PC-3 (cell line): ENCODE measurements around the gene FKBP11. TPM values are rescaled to one million over a fixed set of nuclear protein-coding genes. Genes with fewer than 3 reads are reported as not detected.
A peak's percentile ranks its signal among the peaks of the same experiment; 100 is the strongest.

Source experiments
- ATAC-seq: fragments of 200-7000 bp; cut with Tn5 transposase; 2 replicates; pipeline ENCODE4 v1.9.1; 2020; ENCODE audit warnings: mild to moderate bottlenecking, moderate library complexity
- BruUV-seq: library from RNA; stranded (reverse); fragments of 400-500 nt; replicated peaks from 2 replicates; lab custom pipeline; 2021; lab: Mats Ljungman, UMichigan
- CTCF ChIA-PET: fragments of 300-600 bp; sonication (Branson Sonifier 250); formaldehyde crosslinking; loops from one replicate; lab custom pipeline; 2022; ENCODE audit warnings: antibody characterized with exemption; lab: Charles Lee
- POLR2A ChIA-PET: fragments of 300-600 bp; sonication (Branson Sonifier 250); formaldehyde crosslinking; loops from one replicate; lab custom pipeline; 2022; ENCODE audit warnings: antibody characterized with exemption; ENCODE audit not compliant: unreplicated experiment; lab: Charles Lee
- DNase-seq: peaks from one replicate; pipeline ENCODE4 v3.0.0-alpha.2; 2015
- H2AFZ ChIP-seq: fragments of 300-600 bp; sonication (generic); 2 replicates; pipeline ENCODE4 v1.6.0; 2016; ENCODE audit warnings: antibody characterized with exemption, low read length
- H3F3A ChIP-seq: fragments of 300-600 bp; sonication (generic); one replicate; pipeline ENCODE4 v1.6.0; 2017; ENCODE audit warnings: antibody characterized with exemption, low read length, control low read depth, mild to moderate bottlenecking; ENCODE audit not compliant: unreplicated experiment
- H3K27ac ChIP-seq: fragments of 300-600 bp; sonication (generic); 2 replicates; pipeline ENCODE4 v1.5.1; 2016; ENCODE audit warnings: mild to moderate bottlenecking, low read length
- H3K27me3 ChIP-seq: fragments of 300-600 bp; sonication (generic); 2 replicates; pipeline ENCODE4 v1.6.1; 2016; ENCODE audit warnings: low read length, mixed read lengths
- H3K36me3 ChIP-seq: fragments of 300-600 bp; sonication (generic); 2 replicates; pipeline ENCODE4 v1.6.1; 2016; ENCODE audit warnings: low read depth, mixed run types, low read length, mixed read lengths
- H3K4me1 ChIP-seq: fragments of 300-600 bp; sonication (generic); 2 replicates; pipeline ENCODE4 v1.5.1; 2016; ENCODE audit warnings: low read length; ENCODE audit not compliant: insufficient read depth
- H3K4me2 ChIP-seq: fragments of 300-600 bp; sonication (generic); 2 replicates; pipeline ENCODE4 v1.6.0; 2016; ENCODE audit warnings: low read length
- H3K4me3 ChIP-seq: fragments of 300-600 bp; sonication (generic); 2 replicates; pipeline ENCODE4 v1.5.1; 2016; ENCODE audit warnings: mild to moderate bottlenecking, low read length, mixed read lengths
- H3K79me2 ChIP-seq: fragments of 300-600 bp; sonication (generic); 2 replicates; pipeline ENCODE4 v1.6.1; 2017; ENCODE audit warnings: low read length, mixed read lengths
- H3K9ac ChIP-seq: fragments of 300-600 bp; sonication (generic); 2 replicates; pipeline ENCODE4 v1.6.0; 2016; ENCODE audit warnings: mild to moderate bottlenecking, low read length
- H3K9me2 ChIP-seq: fragments of 300-600 bp; sonication (generic); replicated peaks from 2 replicates; pipeline ENCODE4 v1.6.1; 2016; ENCODE audit warnings: mixed run types, low read length, mixed read lengths
- H3K9me3 ChIP-seq: fragments of 300-600 bp; sonication (generic); 2 replicates; pipeline ENCODE4 v1.6.1; 2016; ENCODE audit warnings: low read length, mixed read lengths
- H4K20me1 ChIP-seq: fragments of 300-600 bp; sonication (generic); 2 replicates; pipeline ENCODE4 v1.6.1; 2016; ENCODE audit warnings: low read length, mixed read lengths
- EZH2 ChIP-seq: fragments of 300-600 bp; sonication (generic); IDR thresholded peaks from one replicate; pipeline ENCODE4 v1.6.1; 2017; ENCODE audit warnings: antibody characterized with exemption, mild to moderate bottlenecking, low read length; ENCODE audit not compliant: unreplicated experiment
- EZH2phosphoT487 ChIP-seq: fragments of 300-600 bp; sonication (generic); IDR thresholded peaks from 2 replicates; pipeline ENCODE4 v1.6.1; 2018; ENCODE audit warnings: mild to moderate bottlenecking, antibody characterized with exemption, low read length, borderline replicate concordance
- intact Hi-C: fragments of 100-400 bp; cut with micrococcal nuclease; formaldehyde crosslinking; loops from 2 replicates; pipeline ENCODE4 v1.9.0; 2023
- total RNA-seq: library from RNA; depleted of rRNA; stranded (reverse); fragments of >200 nt; gene quantifications from 2 replicates; pipeline ENCODE4 v1.2.3, GENCODE V29; 2014
- TF ChIP-seq, protein P1 (sequence below): fragments of 300-600 bp; sonication (generic); conservative IDR thresholded peaks from 2 replicates; pipeline ENCODE4 v1.5.1; 2017; ENCODE audit warnings: antibody characterized with exemption, low read depth, mild to moderate bottlenecking, low read length

FKBP11 gene
- total RNA-seq, 1 experiment from 2014 or later, result 9.7 TPM

DNA sequence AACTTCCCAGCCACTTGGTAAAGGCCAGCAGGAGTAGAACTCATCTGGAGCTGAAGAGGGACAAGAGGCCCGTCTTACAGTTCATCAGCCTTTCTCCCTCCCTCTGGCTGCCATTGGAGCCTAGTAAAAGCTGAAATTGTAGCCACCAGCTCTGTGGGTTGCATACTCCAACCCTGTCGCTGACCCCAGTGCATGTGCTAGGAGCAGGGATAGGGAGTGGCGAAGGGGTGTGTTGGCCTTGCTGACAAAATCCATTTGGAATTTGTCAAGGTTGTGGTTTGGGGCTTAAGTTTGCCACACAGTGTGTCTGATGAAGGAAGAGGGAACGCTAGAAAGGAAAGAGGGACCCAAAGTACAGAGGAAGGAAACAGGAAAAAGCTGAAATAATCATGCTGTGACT, 36.0 kb upstream of the FKBP11 start:
- Histone ChIP-seq H3K79me2 (peaks cover 9% of the 10 kb centered on the region), H3K4me3 (no peak overlapping the region), H3F3A (no peaks in the 10 kb centered on the region), H3K9me2 (no peaks in the 10 kb centered on the region), H3K9ac (no peak overlapping the region), H4K20me1 (no peaks in the 10 kb centered on the region), H3K27ac (peak overlapping the region; percentile 27), H3K27me3 (no peaks in the 10 kb centered on the region), H3K4me2 (peak overlapping the region; percentile 48), H3K4me1 (peaks cover 20% of the 10 kb centered on the region), H3K36me3 (no peaks in the 10 kb centered on the region), H2AFZ (peak overlapping the region; percentile 29; the same call in 1 of the 2 replicates), H3K9me3 (no peaks in the 10 kb centered on the region)
- peak; percentile 72 for DNase-seq
- ChIA-PET CTCF (interaction anchor here (0.6 kb wide), 1 partner anchor 56 kb away, joined by 4 read pairs; no protein-coding TSS in a partner anchor), POLR2A (no interaction called here)
- BruUV-seq, result no TSS peak
- no peak for TF ChIP-seq EZH2
- no peak for TF ChIP-seq EZH2phosphoT487
- TF ChIP-seq, protein P1, sequence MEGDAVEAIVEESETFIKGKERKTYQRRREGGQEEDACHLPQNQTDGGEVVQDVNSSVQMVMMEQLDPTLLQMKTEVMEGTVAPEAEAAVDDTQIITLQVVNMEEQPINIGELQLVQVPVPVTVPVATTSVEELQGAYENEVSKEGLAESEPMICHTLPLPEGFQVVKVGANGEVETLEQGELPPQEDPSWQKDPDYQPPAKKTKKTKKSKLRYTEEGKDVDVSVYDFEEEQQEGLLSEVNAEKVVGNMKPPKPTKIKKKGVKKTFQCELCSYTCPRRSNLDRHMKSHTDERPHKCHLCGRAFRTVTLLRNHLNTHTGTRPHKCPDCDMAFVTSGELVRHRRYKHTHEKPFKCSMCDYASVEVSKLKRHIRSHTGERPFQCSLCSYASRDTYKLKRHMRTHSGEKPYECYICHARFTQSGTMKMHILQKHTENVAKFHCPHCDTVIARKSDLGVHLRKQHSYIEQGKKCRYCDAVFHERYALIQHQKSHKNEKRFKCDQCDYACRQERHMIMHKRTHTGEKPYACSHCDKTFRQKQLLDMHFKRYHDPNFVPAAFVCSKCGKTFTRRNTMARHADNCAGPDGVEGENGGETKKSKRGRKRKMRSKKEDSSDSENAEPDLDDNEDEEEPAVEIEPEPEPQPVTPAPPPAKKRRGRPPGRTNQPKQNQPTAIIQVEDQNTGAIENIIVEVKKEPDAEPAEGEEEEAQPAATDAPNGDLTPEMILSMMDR, result no peak
- intact Hi-C loops, result no loop called here
- peak; percentile 8 for ATAC-seq

DNA sequence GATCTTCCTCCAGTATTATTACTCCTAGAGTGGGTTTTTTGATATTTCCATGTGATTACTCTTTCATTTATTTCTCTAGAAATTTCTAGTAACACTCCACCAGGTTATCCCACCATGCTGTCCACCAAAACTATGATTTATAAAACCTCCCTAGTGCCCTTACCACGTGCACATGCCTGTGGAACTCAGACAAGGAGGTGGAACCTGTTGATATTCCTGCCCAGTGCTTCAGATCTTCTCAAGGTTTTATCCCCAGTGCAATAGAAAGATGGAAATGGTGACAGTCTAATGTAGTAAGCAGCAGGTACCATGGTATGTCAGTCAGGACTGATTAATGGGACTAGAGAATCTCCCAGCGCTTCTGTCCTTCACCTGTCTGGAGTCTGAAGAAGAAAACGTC, 35.5 kb upstream of the FKBP11 start:
- POLR2A ChIA-PET, result no interaction called here
- Histone ChIP-seq H3K36me3 (no peaks in the 10 kb centered on the region), H2AFZ (no peak overlapping the region), H3K4me2 (peak overlapping the region; percentile 48), H3K9me3 (no peaks in the 10 kb centered on the region), H3K4me1 (peaks cover 22% of the 10 kb centered on the region), H4K20me1 (peaks cover 3% of the 10 kb centered on the region), H3K27ac (no peak overlapping the region), H3K9ac (no peak overlapping the region), H3K9me2 (no peaks in the 10 kb centered on the region), H3K27me3 (no peaks in the 10 kb centered on the region), H3K79me2 (peaks cover 14% of the 10 kb centered on the region), H3F3A (no peaks in the 10 kb centered on the region), H3K4me3 (no peak overlapping the region)
- intact Hi-C loops, result no loop called here
- BruUV-seq, result no TSS peak
- ATAC-seq (no peak), DNase-seq (no peak)
- CTCF ChIA-PET, result no interaction called here
- TF ChIP-seq EZH2phosphoT487 (no peak), EZH2 (no peak)
- TF ChIP-seq, protein P1, result no peak

DNA sequence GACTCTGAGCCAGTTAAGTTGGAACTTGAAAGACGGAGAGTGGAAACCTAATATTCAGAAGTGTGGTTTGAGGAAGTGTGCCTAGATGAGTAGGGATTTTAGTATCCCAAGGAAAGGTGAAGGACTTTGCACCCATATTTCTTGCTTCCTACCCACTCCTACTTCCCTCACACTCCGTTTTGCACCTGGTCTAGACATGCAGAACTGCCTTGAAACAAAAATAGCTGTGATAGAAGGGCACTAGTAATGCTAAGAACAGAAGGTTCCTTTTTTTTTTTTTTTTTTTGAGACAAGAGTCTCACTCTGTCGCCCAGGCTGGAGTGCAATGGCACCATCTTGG, 32.7 kb upstream of the FKBP11 start:
- ATAC-seq, result no peak
- DNase-seq, result no peak
- H3K27me3 ChIP-seq, result no peaks in the 10 kb centered on the region
- H4K20me1 ChIP-seq, result peaks cover 30% of the 10 kb centered on the region
- peak overlapping the region; percentile 91 for H2AFZ ChIP-seq
- ChIA-PET CTCF (interaction anchor here (0.6 kb wide), 1 partner anchor 60 kb away, joined by 5 read pairs; the partner anchor contains the start of gene PRKAG1), POLR2A (no interaction called here)
- no TSS peak for BruUV-seq
- H3K9me3 ChIP-seq, result no peaks in the 10 kb centered on the region
- peak overlapping the region; percentile 96 for H3K4me3 ChIP-seq
- TF ChIP-seq EZH2, result no peak
- TF ChIP-seq, protein P1, result no peak
- TF ChIP-seq EZH2phosphoT487, result no peak
- peak overlapping the region; percentile 89 for H3K9ac ChIP-seq
- intact Hi-C loops, result no loop called here
- H3K27ac ChIP-seq, result no peak overlapping the region
- peaks cover 32% of the 10 kb centered on the region for H3K4me1 ChIP-seq
- H3K4me2 ChIP-seq, result peak overlapping the region; percentile 88
- peaks cover 21% of the 10 kb centered on the region; the same call in 1 of the 2 replicates for H3K36me3 ChIP-seq
- no peaks in the 10 kb centered on the region for H3F3A ChIP-seq
- H3K9me2 ChIP-seq, result no peaks in the 10 kb centered on the region
- H3K79me2 ChIP-seq, result peaks cover 42% of the 10 kb centered on the region
